H1 (cell line): ENCODE results near the gene LPAR2. TPM values are rescaled to one million over a fixed set of nuclear protein-coding genes. Genes with fewer than 3 reads are reported as not detected.

Source experiments
- HDAC2 ChIP-seq, 2 experiments: fragments of 300-600 bp in 1 of 2; sonication (generic) in 1 of 2; IDR thresholded peaks; 2 replicates each; pipeline ENCODE4 v1.6.1; 2011 to 2012; ENCODE audit warnings: low read depth in 2 of 2, low read length in 2 of 2, mild to moderate bottlenecking in 2 of 2, moderate library complexity in 2 of 2, borderline replicate concordance in 1 of 2, inconsistent platforms in 1 of 2
- MAX ChIP-seq: IDR thresholded peaks from 2 replicates; pipeline ENCODE4 v1.6.1; 2012; ENCODE audit warnings: inconsistent platforms
- POLR2A ChIP-seq, 2 experiments: IDR thresholded peaks; 1 replicate in 1 of 2; 2 replicates in 1 of 2; pipeline ENCODE4 v1.6.1; 2011; ENCODE audit warnings: low read depth in 2 of 2, low read length in 2 of 2, mild to moderate bottlenecking in 2 of 2; ENCODE audit errors: control extremely low read depth in 1 of 2
- POLR2AphosphoS5 ChIP-seq: IDR thresholded peaks from 2 replicates; pipeline ENCODE4 v1.6.1; 2011; ENCODE audit warnings: low read depth, low read length
- SP4 ChIP-seq: IDR thresholded peaks from 2 replicates; pipeline ENCODE4 v1.6.1; 2012; ENCODE audit warnings: low read length, inconsistent platforms
- SRF ChIP-seq: IDR thresholded peaks from 2 replicates; pipeline ENCODE4 v1.6.1; 2011; ENCODE audit warnings: mild to moderate bottlenecking, low read depth, low read length, moderate library complexity
- TAF1 ChIP-seq: IDR thresholded peaks from 2 replicates; pipeline ENCODE4 v1.6.1; 2011; ENCODE audit warnings: mild to moderate bottlenecking, low read depth, low read length
- polyA plus RNA-seq, 7 experiments: library from polyadenylated mRNA; depleted of rRNA in 3 of 7; stranded (reverse) in 5 of 7; unstranded in 2 of 7; fragments of >200 nt in 5 of 7; fragments of 200-250 nt in 2 of 7; gene quantifications; 1 replicate in 5 of 7; 2 replicates in 1 of 7; 4 replicates in 1 of 7; pipeline versions ENCODE4 v1.2.1 to v1.2.3, GENCODE V29; 2011 to 2013; ENCODE audit warnings: missing spikeins in 2 of 7, mixed read lengths in 2 of 7
- total RNA-seq: library from RNA; stranded (reverse); fragmentation: NEBNext Ultra II Directional; extraction: Animal tissue kit (Norgen Biotek cat#: 25700); gene quantifications from 2 replicates; pipeline ENCODE4 v1.2.1, GENCODE V29; 2021

The LPAR2 gene
- total and polyA plus RNA-seq, 2 of the 8 experiments (the other 6 are each of a cell fraction or from before 2014, with no cell fraction given), result 47.6 to 70.2 TPM

- TF ChIP-seq POLR2A (IDR thresholded peaks at IDR 0.05; ENCODE audit: control extremely low read depth in 1 of 2, low read depth in 2 of 2, low read length in 2 of 2) (peak; percentile 66 to 90), HDAC2 (IDR thresholded peaks at IDR 0.05; ENCODE audit: borderline replicate concordance in 1 of 2, low read depth in 2 of 2, low read length in 2 of 2) (0 out of 4 replicates have a peak, but pooled peaks have one; percentile 14 to 45), POLR2AphosphoS5 (peak; percentile 65), TAF1 (peak; percentile 11; the same call in 1 of the 2 replicates), SRF (no peak), MAX (peak; percentile 58), SP4 (0 out of 2 replicates have a peak, but pooled peaks have one; percentile 24)
Measured at GRCh38 chr19:19627621-19628500, at the start of gene LPAR2 (continued).
